Heart right ventricle (tissue), 16 donors: ENCODE measurements around the gene MX2. TPM values are rescaled to one million over a fixed set of nuclear protein-coding genes. Genes with fewer than 3 reads are reported as not detected.

Experiments
- ATAC-seq, 8 donors: fragments of 200-7000 bp; cut with Tn5 transposase; one replicate each; pipeline ENCODE4 v1.9.1; 2020; ENCODE audit warnings: mild to moderate bottlenecking in 8 of 8, moderate library complexity in 8 of 8, moderate number of reproducible peaks in 1 of 8
- DNase-seq, 2 donors: peaks; one replicate each; pipeline ENCODE4 v3.0.0-alpha.2; 2020
- H3K27ac ChIP-seq, 10 donors: fragments of 200-600 bp; sonication (generic) in 2 of 10; one replicate each; pipeline versions ENCODE4 v1.5.0 to v1.8.0; 2020 to 2022; ENCODE audit warnings: mild to moderate bottlenecking in 3 of 10
- H3K27me3 ChIP-seq, 7 donors: fragments of 200-600 bp; one replicate each; pipeline ENCODE4 v1.8.0; 2021 to 2022; ENCODE audit warnings: mild to moderate bottlenecking in 2 of 7
- H3K36me3 ChIP-seq, 9 donors: fragments of 200-600 bp; sonication (generic) in 1 of 9; one replicate each; pipeline versions ENCODE4 v1.5.0 to v1.8.0; 2020 to 2022; ENCODE audit warnings: mild to moderate bottlenecking in 2 of 9
- H3K4me1 ChIP-seq, 9 donors: fragments of 200-600 bp; sonication (generic) in 1 of 9; one replicate each; pipeline versions ENCODE4 v1.5.0 to v1.8.0; 2020 to 2022; ENCODE audit warnings: mild to moderate bottlenecking in 4 of 9
- H3K4me3 ChIP-seq, 10 donors: fragments of 200-600 bp; sonication (generic) in 2 of 10; one replicate each; pipeline versions ENCODE4 v1.5.0 to v1.8.0; 2020 to 2022; ENCODE audit warnings: mild to moderate bottlenecking in 7 of 10, moderate library complexity in 2 of 10
- H3K9me3 ChIP-seq, 11 donors: fragments of 200-600 bp in 10 of 11; sonication (generic) in 2 of 11; one replicate each; pipeline versions ENCODE4 v1.5.0 to v1.8.0; 2013 to 2022; ENCODE audit warnings: mild to moderate bottlenecking in 2 of 11, control low read depth in 1 of 11, moderate library complexity in 1 of 11
- CTCF ChIP-seq, 9 donors: fragments of 200-600 bp; sonication (generic) in 2 of 9; IDR thresholded peaks; one replicate each; pipeline versions ENCODE4 v1.5.0 to v1.8.0; 2021 to 2022; ENCODE audit warnings: antibody characterized with exemption in 9 of 9, mild to moderate bottlenecking in 5 of 9, moderate library complexity in 1 of 9
- WGBS, 2 donors: extraction: QIAGEN DNeasy Blood & Tissue Kit; methylation state at CpG; one replicate each; pipeline ENCODE4 v1.1.7; 2013; ENCODE audit warnings: inconsistent platforms in 1 of 2; 5-methylcytosine and 5-hydroxymethylcytosine counted together
- intact Hi-C, 10 donors: fragments of 100-400 bp; cut with DNase I; formaldehyde crosslinking; loops; one replicate each; pipeline versions ENCODE4 v1.11.1 to v1.14.2; 2022
- polyA plus RNA-seq, 2 donors: library from polyadenylated mRNA; stranded (reverse); fragments of 200-250 nt; gene quantifications; one replicate each; pipeline ENCODE4 v1.2.3, GENCODE V29; 2013
- total RNA-seq, 10 donors: library from RNA; stranded (reverse); fragmentation: NEBNext Ultra II Directional in 3 of 10; extraction: Animal tissue kit (Norgen Biotek cat#: 25700) in 3 of 10; gene quantifications; one replicate each; pipeline versions ENCODE4 v1.2.1 to v1.2.4, GENCODE V29; 2021 to 2023
- donor health status: Arrhythmogenic right ventricular cardiomyopathy.
- donor health status: ischemic (EF 13 %, LVEDD 7.1; RV severe dilation, severe dysfunction).
- donor health status: healthy with polysubstance abuse.
- donor health status: DM: no; HTN: yes; CAD: no.
- donor health status: DM: no; HTN: no; CAD: no.
- donor health status: ischemic (EF 25% LVEDD 6.9; RV normal size, moderate dysfunction).
- donor health status: ischemic (EF 25% LVEDD 5.7; RV mildly dilated, moderate dysfunction).
- donor health status: healthy.
- donor health status: DM: yes; HTN: yes; CAD: no.
- donor health status: Ischemic cardiomyopathy.
- donor health status: ischemic (EF 35%, LVEDD 5.7; RV mildly dilated, moderate dysfunction).
- donor health status: nonischemic (EF 11% LVEDD 7.7; RV severe dilation, severe dysfunction).
- donor health status: DM: yes; HTN: yes; CAD: no.
- donor health status: PGD.
- donor health status: ischemic (EF 29% LVEDD 5.4; RV normal size, mild dysfunction).
- donor health status: nonischemic (EF 23%, LVEDD 6.1; RV moderate dilation, normal function).

Gene MX2
- total and polyA plus RNA-seq, 12 donors: 3.0 to 22.9 (median 6.6) TPM

- no peaks in the 10 kb centered on the region for H3K27me3 ChIP-seq
- no peaks in the 10 kb centered on the region for H3K4me1 ChIP-seq
- H3K27ac ChIP-seq: no peak overlapping the region
- TF ChIP-seq CTCF (IDR thresholded peaks at IDR 0.05): no peak
- ATAC-seq (no peak), DNase-seq (no peak)
- H3K4me3 ChIP-seq: no peak overlapping the region
- H3K9me3 ChIP-seq: no peaks in the 10 kb centered on the region
- WGBS, 2 donors: 90 to 95% methylated on average over 2 of the region's 2 CpGs
- intact Hi-C loops: no loop called here
- H3K36me3 ChIP-seq: peaks cover 0 to 100% (median 41%) of the 10 kb centered on the region in 9 donors
Observed at GRCh38 chr21:41442481-41443186, 80.8 kb downstream of the MX2 start.

DNA sequence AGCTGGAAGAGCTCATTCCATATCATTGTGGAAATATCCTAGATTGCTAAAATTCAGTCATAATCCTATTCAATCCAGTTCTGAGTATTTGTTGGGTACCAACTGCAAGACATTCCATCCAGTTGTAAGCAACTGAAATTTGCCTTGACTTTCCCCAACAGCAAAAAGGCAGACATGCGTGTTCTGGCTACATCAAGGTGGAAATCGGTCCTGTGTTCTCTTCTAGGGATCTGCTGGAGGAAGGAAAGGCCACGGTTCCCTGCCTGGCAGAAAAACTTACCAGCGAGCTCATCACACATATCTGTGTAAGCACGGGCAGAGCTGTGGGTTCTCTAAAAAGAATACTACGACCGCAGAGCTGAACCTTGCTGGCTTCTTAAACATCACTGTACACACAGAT lies 81.7 kb downstream of the MX2 start:
- Histone ChIP-seq H3K27ac (no peak overlapping the region), H3K9me3 (no peaks in the 10 kb centered on the region), H3K4me1 (no peaks in the 10 kb centered on the region), H3K27me3 (no peaks in the 10 kb centered on the region), H3K36me3 (peaks cover 0 to 100% (median 38%) of the 10 kb centered on the region in 9 donors), H3K4me3 (no peak overlapping the region)
- no peak for TF ChIP-seq CTCF (IDR thresholded peaks at IDR 0.05)
- WGBS, 2 donors: 90 to 94% methylated on average over 7 of the region's 7 CpGs
- ATAC-seq (no peak), DNase-seq (no peak)
- intact Hi-C loops: no loop called here

- Histone ChIP-seq H3K36me3 (peaks cover 0 to 100% (median 33%) of the 10 kb centered on the region in 9 donors), H3K4me1 (no peaks in the 10 kb centered on the region), H3K27me3 (no peaks in the 10 kb centered on the region), H3K4me3 (no peak overlapping the region), H3K27ac (no peak overlapping the region), H3K9me3 (no peaks in the 10 kb centered on the region)
- ATAC-seq: no peak
- 86 to 89% methylated on average over 13 of the region's 13 CpGs for WGBS, 2 donors
- no peak for TF ChIP-seq CTCF (IDR thresholded peaks at IDR 0.05)
- intact Hi-C loops: loop anchor here in 1 of 10 donors (5.0 kb wide), 1 partner anchor 158 kb away; no protein-coding TSS in a partner anchor
- DNase-seq: no peak
Observed at GRCh38 chr21:41444703-41445464, 83.1 kb downstream of the MX2 start.

GRCh38 chr21:41445465-41445862 lies 83.6 kb downstream of the MX2 start:
- peaks cover 0 to 100% (median 33%) of the 10 kb centered on the region in 9 donors for H3K36me3 ChIP-seq
- 72 to 85% methylated on average over 7 of the region's 7 CpGs for WGBS, 2 donors
- intact Hi-C loops: loop anchor here in 1 of 10 donors (5.0 kb wide), 1 partner anchor 158 kb away; no protein-coding TSS in a partner anchor
- no peak overlapping the region for H3K27ac ChIP-seq
- H3K4me3 ChIP-seq: no peak overlapping the region
- peak in 1 of 8 donors; percentile 45 for ATAC-seq
- no peaks in the 10 kb centered on the region for H3K4me1 ChIP-seq
- no peak for TF ChIP-seq CTCF (IDR thresholded peaks at IDR 0.05)
- no peaks in the 10 kb centered on the region for H3K27me3 ChIP-seq
- no peaks in the 10 kb centered on the region for H3K9me3 ChIP-seq
- DNase-seq: no peak
